GM19035 (cell line): ENCODE results near the gene RIC1.
"Not testable (repeated sequence)": the region's sequence is repeated elsewhere in the genome, so short reads cannot be mapped to it uniquely, and the experiment has no call there.

ENCODE experiments used
- ATAC-seq: cut with Tn5 transposase; IDR thresholded peaks from one replicate; pipeline ENCODE4 v1.9.1; 2021; ENCODE audit not compliant: unreplicated experiment

RIC1 gene, protein sequence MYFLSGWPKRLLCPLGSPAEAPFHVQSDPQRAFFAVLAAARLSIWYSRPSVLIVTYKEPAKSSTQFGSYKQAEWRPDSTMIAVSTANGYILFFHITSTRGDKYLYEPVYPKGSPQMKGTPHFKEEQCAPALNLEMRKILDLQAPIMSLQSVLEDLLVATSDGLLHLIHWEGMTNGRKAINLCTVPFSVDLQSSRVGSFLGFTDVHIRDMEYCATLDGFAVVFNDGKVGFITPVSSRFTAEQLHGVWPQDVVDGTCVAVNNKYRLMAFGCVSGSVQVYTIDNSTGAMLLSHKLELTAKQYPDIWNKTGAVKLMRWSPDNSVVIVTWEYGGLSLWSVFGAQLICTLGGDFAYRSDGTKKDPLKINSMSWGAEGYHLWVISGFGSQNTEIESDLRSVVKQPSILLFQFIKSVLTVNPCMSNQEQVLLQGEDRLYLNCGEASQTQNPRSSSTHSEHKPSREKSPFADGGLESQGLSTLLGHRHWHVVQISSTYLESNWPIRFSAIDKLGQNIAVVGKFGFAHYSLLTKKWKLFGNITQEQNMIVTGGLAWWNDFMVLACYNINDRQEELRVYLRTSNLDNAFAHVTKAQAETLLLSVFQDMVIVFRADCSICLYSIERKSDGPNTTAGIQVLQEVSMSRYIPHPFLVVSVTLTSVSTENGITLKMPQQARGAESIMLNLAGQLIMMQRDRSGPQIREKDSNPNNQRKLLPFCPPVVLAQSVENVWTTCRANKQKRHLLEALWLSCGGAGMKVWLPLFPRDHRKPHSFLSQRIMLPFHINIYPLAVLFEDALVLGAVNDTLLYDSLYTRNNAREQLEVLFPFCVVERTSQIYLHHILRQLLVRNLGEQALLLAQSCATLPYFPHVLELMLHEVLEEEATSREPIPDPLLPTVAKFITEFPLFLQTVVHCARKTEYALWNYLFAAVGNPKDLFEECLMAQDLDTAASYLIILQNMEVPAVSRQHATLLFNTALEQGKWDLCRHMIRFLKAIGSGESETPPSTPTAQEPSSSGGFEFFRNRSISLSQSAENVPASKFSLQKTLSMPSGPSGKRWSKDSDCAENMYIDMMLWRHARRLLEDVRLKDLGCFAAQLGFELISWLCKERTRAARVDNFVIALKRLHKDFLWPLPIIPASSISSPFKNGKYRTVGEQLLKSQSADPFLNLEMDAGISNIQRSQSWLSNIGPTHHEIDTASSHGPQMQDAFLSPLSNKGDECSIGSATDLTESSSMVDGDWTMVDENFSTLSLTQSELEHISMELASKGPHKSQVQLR (N-terminal part only)

DNA sequence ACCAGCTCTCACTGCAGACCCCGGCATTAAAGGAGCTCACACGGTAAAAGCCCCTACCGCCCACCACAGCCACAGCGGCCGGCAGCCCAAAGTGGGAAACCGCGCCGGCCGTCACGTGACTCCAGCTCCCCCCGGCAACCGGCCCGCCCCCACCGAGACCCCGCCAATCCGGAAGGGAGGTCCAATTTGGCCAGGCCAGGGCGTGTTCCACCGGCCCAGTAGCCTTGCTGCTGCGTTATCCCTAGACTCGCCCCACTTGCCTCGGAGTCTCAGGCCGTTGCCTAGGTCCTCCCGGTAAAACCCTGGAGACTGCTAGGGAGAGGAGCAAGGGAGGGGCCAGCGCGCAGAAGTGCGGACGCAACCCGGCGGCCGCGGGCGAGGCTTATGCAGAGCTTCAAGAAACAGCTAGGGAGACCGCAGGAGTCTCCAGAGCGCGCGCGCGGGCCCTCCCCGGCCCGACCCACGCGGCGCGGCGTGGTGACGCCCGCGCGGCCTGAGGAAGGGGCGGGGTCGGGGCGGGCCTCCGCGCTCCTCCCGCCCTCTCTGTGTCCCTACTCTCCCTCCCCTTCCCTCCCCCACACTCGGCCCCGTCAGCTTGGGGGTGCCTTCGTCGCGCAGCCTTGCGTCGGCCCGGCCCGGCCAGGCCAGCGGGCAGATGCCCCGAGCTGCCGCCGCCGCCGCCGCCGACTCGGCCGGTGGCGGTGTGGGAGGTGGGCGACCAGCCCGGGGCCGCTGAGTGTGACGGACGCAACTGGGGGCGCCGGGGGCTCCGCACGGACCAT lies at the start of gene RIC1:
TSS of gene RIC1 (plus strand) at position 578 of the 782 bp plus-strand sequence. CDS start at position 781, 203 bp downstream.
- peak; percentile 65 for ATAC-seq

DNA sequence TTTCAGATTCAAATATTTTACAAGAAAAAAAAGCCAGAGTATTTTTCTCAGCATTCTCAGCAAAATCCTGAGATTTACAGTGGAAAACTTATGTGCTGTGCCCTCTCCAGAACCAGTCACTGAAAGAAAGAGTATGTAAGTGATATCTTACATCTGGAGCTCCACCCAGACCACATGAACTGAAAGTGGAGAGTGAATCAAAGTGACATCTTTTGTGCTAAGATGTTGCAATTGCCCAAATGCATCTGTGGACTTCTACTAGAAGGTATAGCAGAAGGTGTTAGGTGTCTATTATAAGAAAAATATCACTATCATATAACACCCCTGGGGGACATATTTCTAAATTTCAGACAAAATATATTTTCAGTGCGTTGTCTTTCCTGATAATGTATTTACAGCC lies 49.0 kb upstream of the RIC1 start:
- no peak for ATAC-seq

DNA sequence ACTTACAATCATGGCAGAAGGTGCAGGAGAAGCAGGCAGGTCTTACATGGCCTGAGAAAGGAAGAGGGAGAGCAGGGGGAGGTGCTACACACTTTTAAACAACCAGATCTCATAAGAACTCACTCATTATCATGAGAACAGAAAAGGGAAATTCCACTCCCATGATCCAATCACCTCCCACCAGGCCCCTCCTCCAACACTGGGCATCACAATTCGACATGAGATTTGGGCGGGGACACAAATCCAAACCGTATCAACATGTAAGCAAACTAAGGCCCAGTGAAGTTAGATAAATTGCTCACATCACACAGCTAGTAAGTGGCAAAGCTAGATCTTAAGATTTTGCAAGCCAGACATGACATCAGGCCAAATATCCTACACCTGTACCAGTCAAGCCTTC lies 48.3 kb upstream of the RIC1 start:
- no peak for ATAC-seq

DNA sequence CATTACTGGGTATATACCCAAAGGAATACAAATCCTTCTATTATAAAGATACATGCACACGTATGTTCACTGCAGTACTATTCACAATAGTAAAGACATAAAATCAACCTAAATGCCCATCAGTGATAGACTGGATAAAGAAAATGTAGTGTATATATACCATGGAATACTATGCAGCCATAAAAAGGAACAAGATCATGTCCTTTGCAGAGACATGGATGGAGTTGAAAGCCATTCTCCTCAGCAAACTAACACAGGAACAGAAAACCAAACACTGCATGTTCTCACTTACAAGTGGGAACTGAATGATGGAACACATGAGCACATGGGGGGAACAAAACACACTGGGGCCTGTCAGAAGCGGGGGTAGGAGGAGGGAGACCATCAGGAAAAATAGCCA lies 47.2 kb upstream of the RIC1 start:
- ATAC-seq, result not testable (repeated sequence)

DNA sequence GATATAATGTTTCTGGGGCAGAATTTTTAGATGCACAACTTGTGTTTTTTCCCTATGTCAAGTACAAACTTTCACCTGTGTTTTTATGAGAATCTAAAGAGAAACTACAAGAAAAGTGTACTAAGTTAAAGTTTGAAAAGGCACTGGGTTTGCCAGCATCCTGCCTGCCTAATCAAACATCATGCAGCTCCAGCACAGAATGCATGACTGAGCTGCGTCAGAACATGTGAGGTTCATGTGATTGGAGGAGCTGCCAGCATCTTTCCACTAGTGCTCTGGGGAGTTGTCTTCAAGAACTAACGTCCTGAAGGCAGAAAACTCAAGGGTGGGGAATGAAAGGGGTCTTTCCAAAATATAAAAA lies 46.1 kb upstream of the RIC1 start:
- peak; percentile 62 for ATAC-seq

DNA sequence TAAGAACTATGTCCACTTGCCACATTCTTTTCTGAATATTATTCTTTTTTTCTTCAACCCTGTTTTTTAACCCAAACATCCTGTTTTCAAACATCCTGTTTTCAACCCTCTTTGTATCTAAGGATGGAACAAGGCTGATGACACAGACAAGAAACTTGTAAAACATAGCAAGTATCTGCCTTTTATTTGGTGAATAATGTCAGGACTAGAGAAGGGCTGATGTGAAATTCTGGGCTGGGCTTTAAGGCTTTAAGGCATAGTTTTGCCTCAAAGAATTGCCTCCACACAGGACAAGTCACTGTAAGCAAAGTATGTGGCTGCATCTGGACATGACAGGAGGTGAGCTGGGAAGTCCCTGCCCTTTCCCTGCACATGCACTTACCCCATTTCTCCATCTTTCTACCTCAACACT lies 42.5 kb upstream of the RIC1 start:
- ATAC-seq, result peak; percentile 43

DNA sequence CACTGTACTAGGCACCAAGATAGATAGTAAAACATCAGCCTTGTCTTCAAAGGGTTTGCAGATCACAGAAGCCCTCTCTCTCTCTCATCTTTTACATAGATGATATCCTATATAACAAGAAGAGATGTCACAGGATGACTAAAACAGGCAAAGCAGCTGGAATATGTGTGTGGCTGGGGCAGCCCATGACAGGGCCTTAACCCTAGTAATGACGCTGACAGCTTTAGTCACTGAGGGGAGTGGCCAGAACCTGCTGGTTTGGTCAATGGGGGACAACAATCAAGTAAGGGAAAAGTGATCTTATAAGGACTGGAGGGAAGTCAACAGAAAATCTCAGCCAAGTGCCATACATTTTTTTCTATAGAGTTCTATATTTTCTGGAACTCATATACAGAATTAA lies 41.9 kb upstream of the RIC1 start:
- ATAC-seq, result no peak

DNA sequence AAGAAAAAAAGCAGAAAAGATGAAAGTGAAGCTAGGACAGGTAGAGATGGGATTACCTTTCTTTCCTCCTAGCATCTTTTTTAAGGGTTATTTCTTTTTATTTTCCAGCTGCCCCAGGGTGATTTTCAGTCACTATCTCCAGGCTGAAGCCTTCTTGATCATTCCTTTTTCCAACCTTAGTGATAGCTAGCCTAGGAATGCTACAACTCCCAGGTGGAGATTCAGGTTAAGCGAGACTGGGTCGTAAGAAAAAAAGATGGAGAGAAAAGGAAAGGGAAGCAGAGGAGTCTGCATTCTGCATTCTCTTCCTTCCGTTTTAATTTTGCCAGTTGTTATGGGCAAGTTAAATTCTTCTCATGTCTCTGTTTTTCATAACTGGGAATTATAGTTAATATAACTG lies 36.7 kb upstream of the RIC1 start:
- ATAC-seq, result no peak

DNA sequence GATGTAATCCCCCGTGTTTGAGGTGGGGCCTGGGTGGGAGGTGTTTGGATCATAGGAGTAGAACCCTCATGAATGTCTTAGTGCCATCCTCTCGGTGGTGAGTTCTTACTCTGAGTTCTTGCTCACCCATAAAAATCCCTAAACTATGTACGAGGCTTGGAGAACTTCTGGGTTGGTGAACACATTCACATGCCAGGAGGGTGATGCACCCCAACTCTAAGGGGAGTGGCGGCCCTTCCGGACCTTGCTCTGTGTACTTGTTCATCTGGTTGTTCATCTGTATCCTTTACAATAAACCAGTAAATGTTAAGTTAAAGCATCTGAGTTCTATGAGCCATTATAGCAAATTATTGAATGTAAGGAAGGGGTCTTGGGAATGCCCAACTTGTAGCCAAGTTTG lies 36.0 kb upstream of the RIC1 start:
- ATAC-seq, result no peak

DNA sequence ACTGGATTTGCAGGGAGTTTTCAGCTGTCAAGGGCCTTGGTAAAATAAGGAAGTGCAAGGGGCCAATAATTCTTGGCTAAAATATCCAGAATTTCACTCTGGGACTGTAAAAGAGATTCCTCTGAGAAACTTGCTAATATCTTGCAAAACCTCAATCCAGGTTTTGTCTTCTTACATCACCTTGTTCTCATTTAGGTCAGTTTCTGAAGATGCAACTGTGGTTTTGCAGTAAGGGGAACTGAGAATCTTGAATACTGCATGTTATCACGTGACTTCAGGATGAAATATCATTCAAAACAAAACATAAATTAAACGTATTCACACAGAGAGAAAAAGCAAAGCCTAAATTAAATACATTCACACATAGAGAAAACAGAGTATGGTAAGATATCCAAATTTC lies 35.0 kb upstream of the RIC1 start:
- peak; percentile 66 for ATAC-seq

DNA sequence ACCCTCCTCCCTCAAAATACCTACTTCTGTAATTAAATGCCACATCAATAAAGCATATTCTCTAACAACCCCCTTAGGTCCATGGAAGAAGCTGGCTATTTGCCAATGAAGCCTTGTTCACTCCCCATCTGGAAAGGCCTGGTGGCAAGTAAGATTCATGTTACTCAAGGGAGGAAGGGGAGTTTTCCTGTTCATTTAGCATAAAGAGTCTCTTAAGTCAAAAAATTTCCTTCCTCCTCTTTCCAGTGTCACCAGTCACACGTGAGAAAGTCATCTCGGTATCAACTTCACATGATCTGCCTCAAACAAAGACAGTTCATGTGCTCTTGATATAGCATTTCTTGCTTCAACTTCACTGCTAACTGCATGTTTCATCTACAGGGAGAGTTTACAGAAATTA lies 32.7 kb upstream of the RIC1 start:
- no peak for ATAC-seq

DNA sequence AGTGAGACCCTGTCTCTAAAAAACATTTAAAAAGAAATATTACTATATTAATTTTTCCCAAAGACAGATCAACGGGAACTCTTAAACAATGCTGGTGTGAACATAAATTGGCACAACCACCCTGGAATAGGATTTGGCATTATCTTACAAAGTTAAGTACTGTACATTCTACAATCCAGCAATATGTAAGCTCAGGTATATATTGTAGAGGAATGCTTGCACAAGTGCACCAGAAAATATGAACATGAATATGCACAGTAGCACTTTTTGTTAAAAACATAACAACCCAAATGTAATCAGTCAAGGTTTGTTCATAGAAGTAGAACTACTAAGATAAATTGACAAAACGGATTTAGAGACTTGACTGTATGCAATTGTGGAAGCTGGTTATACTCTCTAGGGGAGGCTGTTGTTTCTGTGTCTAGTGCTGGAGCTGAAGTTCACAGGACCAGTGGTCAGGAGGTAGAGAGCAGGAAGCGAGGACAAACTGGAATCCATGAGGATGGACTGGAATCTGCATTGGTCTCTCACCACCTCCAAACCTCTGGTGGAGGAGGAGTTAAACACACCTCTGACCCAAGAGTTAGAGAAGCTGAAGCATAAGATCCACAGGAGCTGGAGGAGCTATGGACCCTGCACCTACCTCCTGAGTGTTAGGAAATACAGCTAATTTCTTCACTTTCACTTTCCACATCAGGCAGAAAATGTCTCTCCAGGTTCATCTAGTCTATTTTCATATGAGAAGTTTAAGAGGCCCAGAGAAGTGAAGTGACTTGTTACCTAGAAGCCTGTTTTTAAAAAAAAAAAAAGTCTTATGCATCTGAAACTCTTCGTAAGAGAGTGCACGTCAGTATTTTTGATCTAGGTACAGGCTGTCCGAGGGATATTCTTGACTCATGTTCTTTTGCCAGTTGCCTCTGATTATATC lies 20.3 kb upstream of the RIC1 start:
- no peak for ATAC-seq

DNA sequence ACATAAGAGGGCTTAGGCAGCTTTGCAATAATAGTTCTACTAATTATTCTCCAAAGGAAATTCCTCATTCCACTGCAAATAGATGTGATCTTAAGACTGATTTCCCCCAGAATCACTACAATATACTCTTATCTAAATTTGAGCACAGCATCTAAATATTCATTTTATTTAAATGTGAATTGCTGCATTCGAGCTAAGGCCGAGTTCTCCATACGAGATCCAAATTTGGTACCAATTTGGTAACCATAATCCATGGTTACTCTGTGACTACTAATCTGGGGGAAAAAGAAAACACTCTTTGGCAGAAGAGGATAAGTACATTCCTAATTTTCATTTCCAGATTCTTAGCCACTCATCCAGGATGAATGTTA lies 19.7 kb upstream of the RIC1 start:
- ATAC-seq, result no peak

DNA sequence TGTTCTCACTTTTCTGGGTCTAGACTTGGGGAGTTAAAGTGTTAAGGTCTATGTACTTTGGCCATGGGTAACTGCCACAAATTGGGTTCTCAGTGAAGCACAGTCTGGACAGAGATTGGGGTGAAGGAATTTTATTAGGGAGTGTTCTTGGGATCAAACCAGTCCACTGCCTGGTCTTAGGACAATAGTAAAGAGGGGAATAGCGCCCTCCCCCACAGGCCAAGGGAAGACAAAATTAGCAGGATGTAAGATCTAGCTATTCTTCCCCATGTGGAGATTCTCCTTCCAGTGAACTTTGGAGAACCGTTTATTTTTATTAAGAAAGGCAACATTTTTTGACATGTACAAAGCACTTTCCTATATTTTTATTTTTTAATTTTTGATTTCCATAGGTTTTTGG lies 18.4 kb upstream of the RIC1 start:
- no peak for ATAC-seq

DNA sequence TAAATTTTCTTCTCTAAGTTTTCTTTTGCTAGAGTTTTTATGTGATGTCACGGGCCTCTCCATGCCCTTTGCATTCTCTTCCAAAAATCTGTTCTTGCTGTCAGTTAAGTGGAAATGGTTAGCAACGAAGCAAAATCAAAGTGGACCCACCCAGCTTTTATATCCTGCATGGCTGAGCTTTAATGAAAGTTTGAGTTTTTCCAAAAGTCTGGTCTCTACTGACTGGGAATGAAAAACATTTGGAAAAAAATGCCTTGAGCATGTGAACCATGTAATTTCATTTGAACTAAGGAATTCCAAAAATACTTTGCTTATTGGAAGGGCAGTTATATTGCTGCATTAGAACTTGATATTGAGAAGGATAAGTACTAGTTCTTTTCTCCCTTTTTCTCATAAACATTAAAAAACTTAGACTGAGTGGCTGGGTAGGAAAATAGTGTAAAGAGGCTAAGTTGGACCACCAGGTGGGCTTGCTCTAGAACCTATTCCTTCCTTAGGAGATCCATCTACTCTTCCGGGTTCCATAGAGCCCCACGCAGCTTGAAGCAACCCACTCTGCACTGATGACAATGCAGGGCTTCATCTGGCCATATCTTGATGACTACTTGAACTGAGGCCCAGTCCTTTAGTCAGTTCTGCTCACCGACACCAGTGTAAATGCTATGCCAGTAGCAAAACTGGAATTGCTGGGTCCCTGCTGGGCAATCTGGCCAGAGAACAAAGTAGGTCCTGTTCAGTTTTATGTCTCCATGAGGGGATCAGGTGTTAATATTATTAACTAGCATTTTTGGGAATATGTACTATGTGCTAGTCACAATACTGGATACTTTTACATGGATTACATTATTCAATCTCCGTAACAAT lies 17.4 kb upstream of the RIC1 start:
- no peak for ATAC-seq

DNA sequence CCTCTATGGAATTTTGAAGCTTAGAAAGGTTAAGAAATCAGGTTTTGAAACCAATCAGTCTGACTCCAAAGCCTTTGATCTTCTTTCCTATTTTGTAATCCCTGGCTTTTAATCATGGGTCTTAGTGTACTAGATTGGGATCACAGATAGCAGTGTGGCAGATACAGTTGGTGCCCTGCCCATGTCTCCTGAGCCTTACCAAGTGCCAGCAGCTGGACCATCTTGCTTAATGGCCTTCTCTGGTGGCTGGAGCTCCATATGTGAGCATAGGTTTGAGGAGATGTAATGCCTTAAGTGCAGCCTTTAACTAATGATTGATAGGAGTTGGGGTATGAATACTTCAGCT lies 16.7 kb upstream of the RIC1 start:
- ATAC-seq, result no peak

DNA sequence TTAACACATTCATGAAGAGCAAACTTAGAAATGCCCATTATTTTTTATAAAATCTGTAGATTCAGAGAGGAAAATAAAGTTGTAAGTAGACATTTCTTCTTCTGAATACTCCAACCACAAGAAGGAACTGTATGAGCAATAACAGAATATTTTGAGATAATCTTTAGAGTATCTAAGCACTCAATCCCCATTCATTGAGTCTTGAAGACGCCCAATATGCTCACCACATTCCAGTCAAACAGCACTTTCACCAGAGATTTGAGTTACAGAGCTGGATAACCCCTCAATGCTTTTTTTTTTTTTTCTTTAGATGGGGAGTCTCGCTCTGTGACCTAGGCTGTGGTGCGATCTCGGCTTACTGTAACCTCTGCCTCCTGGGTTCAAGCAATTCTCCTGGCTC lies 14.7 kb upstream of the RIC1 start:
- no peak for ATAC-seq

DNA sequence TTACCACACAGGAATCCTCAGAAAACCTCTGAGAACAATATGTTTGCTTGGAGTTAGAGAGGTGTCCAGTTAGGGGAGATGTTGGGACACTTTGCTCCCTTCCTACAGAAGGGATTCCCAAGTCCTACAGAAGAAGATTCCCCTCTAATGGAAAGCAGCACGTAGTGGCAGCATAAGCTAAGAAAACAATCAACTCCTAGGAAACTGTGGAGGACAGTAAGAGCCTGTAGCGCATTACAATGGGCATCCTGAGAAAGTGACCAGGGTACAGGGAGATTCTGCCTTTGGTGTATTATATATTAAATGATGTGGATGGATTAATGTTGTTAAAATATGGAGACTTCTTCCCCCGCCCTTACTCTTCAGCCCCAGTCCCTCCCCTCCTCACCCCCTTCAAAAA lies 13.9 kb upstream of the RIC1 start:
- ATAC-seq, result no peak

DNA sequence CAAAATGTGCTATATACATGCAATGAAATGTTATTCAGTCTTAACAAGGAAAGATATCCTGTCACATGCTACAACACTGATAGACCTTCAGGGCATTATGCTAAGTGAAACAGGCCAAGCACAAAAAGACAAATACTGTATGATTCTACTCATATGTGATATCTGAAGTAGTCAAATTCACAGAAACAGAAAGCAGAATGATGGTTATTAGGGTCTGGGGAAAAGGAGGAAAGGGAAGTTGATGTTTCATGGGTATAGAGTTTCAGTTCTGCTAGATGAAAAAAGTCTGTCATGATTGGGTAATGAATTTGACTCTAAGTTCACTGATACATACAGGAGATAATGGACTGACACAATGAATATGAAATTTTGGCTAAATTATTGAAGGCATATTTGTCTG lies 11.2 kb upstream of the RIC1 start:
- peak; percentile 97 for ATAC-seq
